ENCODE data around the gene ZDHHC3. TPM values are rescaled to one million over a fixed set of nuclear protein-coding genes. Genes with fewer than 3 reads are reported as not detected.

The ZDHHC3 gene
- total RNA-seq, 1 donor from 2014 or later: 66.6 TPM

- peaks cover 2% of the 10 kb centered on the region for H3K27me3 Mint-ChIP-seq (ENCODE audit: low read depth, unreplicated experiment)
- H3K79me2 ChIP-seq (ENCODE audit: insufficient read depth, low read length): no peaks in the 10 kb centered on the region
- DNase-seq (ENCODE audit: low read depth): no peak
- no peak for FAIRE-seq
- H3K27me3 ChIP-seq (ENCODE audit: insufficient read depth, low read length): no peaks in the 10 kb centered on the region
- no peak overlapping the region for H3K27ac Mint-ChIP-seq (ENCODE audit: unreplicated experiment)
- H3K4me3 ChIP-seq (ENCODE audit: insufficient read depth, low read depth, low read length): no peak overlapping the region
- H3K9me3 ChIP-seq (ENCODE audit: insufficient read depth, low read depth, low read length): no peaks in the 10 kb centered on the region
- H3K4me1 ChIP-seq (ENCODE audit: insufficient read depth, low read length): no peaks in the 10 kb centered on the region
- H4K20me1 ChIP-seq (ENCODE audit: insufficient read depth, low read length): no peaks in the 10 kb centered on the region
- no peaks in the 10 kb centered on the region for H3K36me3 ChIP-seq (ENCODE audit: insufficient read depth, low read length)
- H3K4me3 Mint-ChIP-seq (ENCODE audit: unreplicated experiment): no peak overlapping the region
- no peak overlapping the region for H3K9ac ChIP-seq (ENCODE audit: low read length)
- H3K4me1 Mint-ChIP-seq (ENCODE audit: low read depth, unreplicated experiment): peaks cover 14% of the 10 kb centered on the region
- H3K4me2 ChIP-seq (ENCODE audit: low read length): no peak overlapping the region
- no peak overlapping the region for H2AFZ ChIP-seq (ENCODE audit: low read depth, low read length)
- H3K27ac ChIP-seq (ENCODE audit: low read depth, low read length): no peak overlapping the region
- H3K9me3 Mint-ChIP-seq (ENCODE audit: unreplicated experiment): peaks cover 2% of the 10 kb centered on the region
- TF ChIP-seq CTCF (IDR thresholded peaks at IDR 0.05; ENCODE audit: insufficient read depth, low read depth, low read length): no peak
- no peak for TF ChIP-seq EZH2 (IDR thresholded peaks at IDR 0.05; ENCODE audit: insufficient read depth, low read length)
- H3K36me3 Mint-ChIP-seq (ENCODE audit: low read depth, unreplicated experiment): no peaks in the 10 kb centered on the region
Measured at GRCh38 chr3:44899683-44900367, 76.1 kb downstream of the ZDHHC3 start.

- Histone ChIP-seq H3K9me3 (ENCODE audit: insufficient read depth, low read depth, low read length) (no peaks in the 10 kb centered on the region), H4K20me1 (ENCODE audit: insufficient read depth, low read length) (no peaks in the 10 kb centered on the region), H3K4me1 (ENCODE audit: insufficient read depth, low read length) (peaks cover 14% of the 10 kb centered on the region), H3K27ac (ENCODE audit: low read depth, low read length) (no peak overlapping the region), H2AFZ (ENCODE audit: low read depth, low read length) (no peak overlapping the region), H3K9ac (ENCODE audit: low read length) (no peak overlapping the region), H3K4me2 (ENCODE audit: low read length) (no peak overlapping the region), H3K36me3 (ENCODE audit: insufficient read depth, low read length) (no peaks in the 10 kb centered on the region), H3K27me3 (ENCODE audit: insufficient read depth, low read length) (no peaks in the 10 kb centered on the region), H3K4me3 (ENCODE audit: insufficient read depth, low read depth, low read length) (no peak overlapping the region), H3K79me2 (ENCODE audit: insufficient read depth, low read length) (no peaks in the 10 kb centered on the region)
- peaks cover 21% of the 10 kb centered on the region for H3K4me1 Mint-ChIP-seq (ENCODE audit: low read depth, unreplicated experiment)
- TF ChIP-seq CTCF (IDR thresholded peaks at IDR 0.05; ENCODE audit: insufficient read depth, low read depth, low read length): no peak
- no peak for TF ChIP-seq EZH2 (IDR thresholded peaks at IDR 0.05; ENCODE audit: insufficient read depth, low read length)
- H3K36me3 Mint-ChIP-seq (ENCODE audit: low read depth, unreplicated experiment): no peaks in the 10 kb centered on the region
- peaks cover 5% of the 10 kb centered on the region for H3K9me3 Mint-ChIP-seq (ENCODE audit: unreplicated experiment)
- DNase-seq (ENCODE audit: low read depth) (no peak), FAIRE-seq (no peak)
- no peak overlapping the region for H3K4me3 Mint-ChIP-seq (ENCODE audit: unreplicated experiment)
- peaks cover 2% of the 10 kb centered on the region for H3K27me3 Mint-ChIP-seq (ENCODE audit: low read depth, unreplicated experiment)
- H3K27ac Mint-ChIP-seq (ENCODE audit: unreplicated experiment): no peak overlapping the region
Measured at GRCh38 chr3:44896440-44896839, 79.5 kb downstream of the ZDHHC3 start.

- H3K79me2 ChIP-seq (ENCODE audit: insufficient read depth, low read length): no peaks in the 10 kb centered on the region
- no peak for TF ChIP-seq EZH2 (IDR thresholded peaks at IDR 0.05; ENCODE audit: insufficient read depth, low read length)
- H3K4me2 ChIP-seq (ENCODE audit: low read length): no peak overlapping the region
- no peaks in the 10 kb centered on the region for H3K36me3 ChIP-seq (ENCODE audit: insufficient read depth, low read length)
- no peak overlapping the region for H2AFZ ChIP-seq (ENCODE audit: low read depth, low read length)
- Mint-ChIP-seq H3K36me3 (ENCODE audit: low read depth, unreplicated experiment) (no peaks in the 10 kb centered on the region), H3K27ac (ENCODE audit: unreplicated experiment) (peak overlapping the region; percentile 18), H3K27me3 (ENCODE audit: low read depth, unreplicated experiment) (peaks cover 5% of the 10 kb centered on the region), H3K4me1 (ENCODE audit: low read depth, unreplicated experiment) (peaks cover 15% of the 10 kb centered on the region), H3K4me3 (ENCODE audit: unreplicated experiment) (no peak overlapping the region), H3K9me3 (ENCODE audit: unreplicated experiment) (peaks cover 3% of the 10 kb centered on the region)
- H4K20me1 ChIP-seq (ENCODE audit: insufficient read depth, low read length): no peaks in the 10 kb centered on the region
- H3K27me3 ChIP-seq (ENCODE audit: insufficient read depth, low read length): no peaks in the 10 kb centered on the region
- H3K27ac ChIP-seq (ENCODE audit: low read depth, low read length): no peak overlapping the region
- peaks cover 14% of the 10 kb centered on the region for H3K4me1 ChIP-seq (ENCODE audit: insufficient read depth, low read length)
- DNase-seq (ENCODE audit: low read depth) (no peak), FAIRE-seq (no peak)
- H3K9ac ChIP-seq (ENCODE audit: low read length): no peak overlapping the region
- H3K4me3 ChIP-seq (ENCODE audit: insufficient read depth, low read depth, low read length): no peak overlapping the region
- H3K9me3 ChIP-seq (ENCODE audit: insufficient read depth, low read depth, low read length): no peaks in the 10 kb centered on the region
Measured at GRCh38 chr3:44894485-44894884, 81.5 kb downstream of the ZDHHC3 start.
